ENCODE measurements around the gene VWA5B1. TPM values are rescaled to one million over a fixed set of nuclear protein-coding genes. Genes with fewer than 3 reads are reported as not detected.

VWA5B1 gene
- total and polyA plus RNA-seq, 2 of the 4 experiments (the other 2 are of a cell fraction): not detected

- Histone ChIP-seq H3K27me3 (ENCODE audit: control insufficient read depth, insufficient read depth, low read length) (peaks cover 28% of the 10 kb centered on the region), H3K14ac (replicated peaks; ENCODE audit: low read depth, low read length) (no peak overlapping the region), H2BK20ac (ENCODE audit: low read depth, low read length) (no peak overlapping the region), H3K9me3 (ENCODE audit: control insufficient read depth, insufficient read depth, low read length) (0 out of 2 replicates have a peak, but pooled peaks cover 2% of the 10 kb centered on the region), H3K79me1 (ENCODE audit: low read depth in 1 of 2, low read length in 2 of 2) (no peaks in the 10 kb centered on the region), H3K23ac (ENCODE audit: low read depth, low read length) (no peak overlapping the region), H2BK15ac (ENCODE audit: low read depth, low read length) (no peak overlapping the region), H3K9ac (ENCODE audit: low read depth, low read length) (no peak overlapping the region), H4K20me1 (ENCODE audit: insufficient read depth, low read length) (no peaks in the 10 kb centered on the region), H3K4me2 (ENCODE audit: low read depth, low read length) (no peak overlapping the region), H4K8ac (ENCODE audit: low read depth in 2 of 2, low read length in 2 of 2) (no peak overlapping the region), H2AFZ (replicated peaks; ENCODE audit: low read length, poor library complexity) (no peak overlapping the region), H3K4ac (ENCODE audit: low read depth, low read length) (no peak overlapping the region), H3K56ac (ENCODE audit: extremely low read depth, insufficient read depth, low read length) (no peak overlapping the region), H2BK120ac (ENCODE audit: low read depth, low read length) (no peak overlapping the region), H3K18ac (ENCODE audit: low read depth, low read length) (no peak overlapping the region), H3K27ac (ENCODE audit: insufficient read depth, low read length) (no peak overlapping the region), H3K36me3 (ENCODE audit: control insufficient read depth, insufficient read depth, low read length) (no peaks in the 10 kb centered on the region), H4K5ac (ENCODE audit: low read depth, low read length) (no peak overlapping the region), H2AK9ac (replicated peaks; ENCODE audit: low read depth, low read length, poor library complexity) (no peak overlapping the region), H3K4me1 (ENCODE audit: control insufficient read depth, insufficient read depth, low read length) (no peaks in the 10 kb centered on the region), H3K4me3 (ENCODE audit: insufficient read depth, low read depth, low read length) (no peak overlapping the region), H2BK5ac (ENCODE audit: low read depth, low read length, poor library complexity, severe bottlenecking) (no peak overlapping the region), H2AK5ac (ENCODE audit: low read depth, low read length) (no peak overlapping the region), H4K91ac (ENCODE audit: insufficient read depth, low read depth, low read length) (no peak overlapping the region), H3K9me1 (ENCODE audit: insufficient read depth, low read length) (no peaks in the 10 kb centered on the region)
- dilution Hi-C loops (cut with HindIII; ENCODE audit: low sequenced_read_pairs, unreplicated experiment) (no loop called here), in situ Hi-C loops (cut with MboI; ENCODE audit: low sequenced_read_pairs) (no loop called here), intact Hi-C loops (cut with micrococcal nuclease) (no loop called here)
- TF ChIP-seq RAD21 (IDR thresholded peaks at IDR 0.05; ENCODE audit: low read length): no peak
- no peak for ATAC-seq (ENCODE audit: low read depth)
- no TSS peak for BruUV-seq (replicated peaks)
- ChIA-PET POLR2A (ENCODE audit: unreplicated experiment) (no interaction called here), CTCF (no interaction called here)
- DNase-seq: no peak
- WGBS, 2 experiments (ENCODE audit: extremely low coverage in 2 of 2, insufficient read length in 1 of 2): no CpG with 5 or more reads among the region's 1 CpG
Measured at GRCh38 chr1:20346433-20346832, 55.8 kb downstream of the VWA5B1 start.

Data from IMR-90 (cell line).